NCI-H2196 treated with DMSO at 0.1 percent for 48 hours (cell line): ENCODE results near the gene ADAM12.
"Not testable (repeated sequence)": the region's sequence is repeated elsewhere in the genome, so short reads cannot be mapped to it uniquely, and the experiment has no call there.

Experiments used
- DNase-seq: peaks from one replicate; lab custom pipeline; 2025; ENCODE audit not compliant: unreplicated experiment; lab: John Stamatoyannopoulos, UW

The ADAM12 gene

DNA sequence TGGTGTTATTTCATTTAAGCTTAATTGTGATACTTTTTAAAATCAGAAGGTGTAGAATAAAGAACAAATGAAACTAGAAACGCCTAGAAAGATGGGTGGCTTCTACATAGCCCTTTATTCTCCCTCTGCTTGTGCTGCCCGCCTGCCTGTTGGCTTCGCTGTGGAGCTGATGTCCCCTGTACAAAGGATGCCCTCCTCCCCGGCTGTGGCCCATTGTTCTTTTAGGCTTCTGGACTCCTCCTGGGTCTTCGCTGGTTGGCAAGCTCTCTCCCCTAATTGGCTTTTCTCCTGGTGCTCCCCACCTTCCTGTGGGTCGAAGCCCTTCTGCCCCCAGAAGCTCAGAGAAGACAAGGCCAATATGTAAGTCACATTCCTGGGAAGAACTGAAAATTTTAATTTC is 393.7 kb downstream of the ADAM12 start:
- DNase-seq = no peak

DNA sequence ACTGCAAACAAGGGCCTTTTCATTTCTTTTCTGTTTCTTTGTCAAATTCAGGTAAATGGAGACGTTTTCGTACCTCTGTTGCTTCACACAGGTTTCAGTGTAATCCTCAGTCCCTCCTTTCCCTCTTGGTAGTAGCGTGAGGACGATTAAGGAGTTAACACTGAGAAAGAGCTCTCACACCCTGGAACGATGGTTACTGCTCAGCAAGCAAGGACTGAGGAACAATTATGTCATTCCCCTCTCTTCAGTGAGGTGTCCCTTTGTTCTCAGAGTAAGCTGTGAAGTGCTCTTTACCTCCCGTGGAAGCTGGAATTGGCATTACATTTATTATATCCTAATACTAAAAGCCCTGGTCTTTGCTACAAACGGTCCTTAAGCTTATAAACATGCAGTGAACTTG is 396.0 kb downstream of the ADAM12 start:
- DNase-seq = no peak

DNA sequence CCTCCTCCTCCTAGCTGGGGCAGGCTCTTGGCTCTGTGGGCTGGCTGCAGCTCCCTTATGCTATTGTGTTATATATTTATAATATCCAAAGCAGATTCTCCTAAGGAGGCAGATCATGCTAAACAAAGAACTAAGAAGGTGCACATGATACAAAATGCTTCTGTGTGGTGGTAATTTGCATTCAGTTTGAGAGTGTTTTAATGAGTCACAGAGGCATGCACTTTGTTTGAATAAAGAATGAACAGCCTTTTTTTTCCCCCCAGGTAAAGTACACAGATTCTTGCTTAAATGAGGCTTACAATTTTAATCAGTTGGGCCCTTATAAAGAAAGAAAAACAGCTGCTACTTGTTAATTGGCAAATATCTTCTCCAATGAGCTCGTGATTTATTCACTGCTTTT is 396.9 kb downstream of the ADAM12 start:
- no peak for DNase-seq

DNA sequence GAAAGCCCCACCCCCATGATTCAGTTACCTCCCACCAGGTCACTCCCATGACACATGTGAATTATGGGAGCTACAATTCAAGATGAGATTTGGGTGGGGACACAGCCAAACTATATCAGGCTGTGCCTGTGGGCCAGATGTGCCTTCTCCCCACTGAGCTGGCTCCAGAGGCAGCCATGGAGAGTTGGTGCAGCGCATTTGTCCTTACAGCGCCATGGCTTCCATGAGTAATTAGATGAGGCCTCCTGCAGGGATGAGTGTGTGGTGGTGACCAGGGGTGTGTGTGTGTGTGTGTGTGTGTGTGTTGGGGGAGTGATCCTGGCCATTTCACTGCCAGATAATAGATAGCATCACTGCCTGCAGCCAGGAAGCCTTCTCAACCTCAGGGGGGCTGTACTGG is 397.3 kb downstream of the ADAM12 start:
- no peak for DNase-seq

DNA sequence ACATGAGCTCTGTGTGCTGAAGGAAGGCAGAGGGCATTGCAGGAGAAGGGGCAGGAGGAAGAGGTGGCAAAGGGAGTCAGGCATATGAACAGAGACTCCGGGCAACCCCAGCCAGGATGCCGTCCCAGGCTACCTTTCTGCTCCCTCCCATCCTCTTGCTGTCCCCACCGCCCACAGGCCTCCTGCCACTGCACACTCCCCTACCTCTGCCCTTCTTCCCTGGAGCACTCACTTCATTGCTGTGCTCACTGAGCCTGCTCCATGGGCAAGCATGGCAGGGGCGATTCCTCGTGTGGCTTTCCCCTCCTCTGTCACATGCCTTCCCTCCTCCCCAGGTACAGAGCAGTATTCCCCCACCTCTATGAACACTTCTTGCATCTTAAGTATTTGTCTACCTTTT is 398.5 kb downstream of the ADAM12 start:
- DNase-seq = no peak

DNA sequence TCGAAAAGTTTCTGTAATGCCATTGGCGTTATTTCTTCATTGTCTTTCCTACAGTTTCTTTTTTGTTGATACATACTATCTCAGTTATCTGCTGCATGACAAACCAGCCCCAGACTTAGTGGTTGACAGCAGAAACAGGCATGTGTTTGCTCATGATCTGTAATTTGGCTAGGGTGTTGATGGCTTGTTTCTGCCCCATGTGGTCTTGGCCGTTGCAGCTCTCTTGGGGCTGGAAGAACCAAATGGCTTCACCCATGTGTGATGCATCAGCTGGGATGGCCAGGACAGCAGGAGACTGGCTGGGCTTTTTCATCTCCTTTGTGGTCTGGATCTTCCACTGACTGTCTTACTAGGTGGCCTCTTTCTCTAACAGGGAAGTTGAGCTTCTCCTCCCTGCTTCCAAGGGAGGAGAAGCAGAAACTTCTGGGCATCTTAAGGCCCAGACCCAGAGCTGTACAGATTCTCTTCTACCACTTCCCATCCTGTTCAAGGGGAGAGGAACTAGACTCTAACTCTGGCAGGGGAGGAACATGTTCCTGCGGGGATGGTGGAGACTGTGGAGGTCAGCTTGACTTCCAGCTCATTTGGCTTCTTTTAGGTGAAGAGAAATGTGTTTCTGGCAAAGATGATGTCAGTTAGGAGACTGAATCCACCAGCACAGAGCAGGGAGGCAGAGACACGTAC is 402.6 kb downstream of the ADAM12 start:
- DNase-seq = no peak

DNA sequence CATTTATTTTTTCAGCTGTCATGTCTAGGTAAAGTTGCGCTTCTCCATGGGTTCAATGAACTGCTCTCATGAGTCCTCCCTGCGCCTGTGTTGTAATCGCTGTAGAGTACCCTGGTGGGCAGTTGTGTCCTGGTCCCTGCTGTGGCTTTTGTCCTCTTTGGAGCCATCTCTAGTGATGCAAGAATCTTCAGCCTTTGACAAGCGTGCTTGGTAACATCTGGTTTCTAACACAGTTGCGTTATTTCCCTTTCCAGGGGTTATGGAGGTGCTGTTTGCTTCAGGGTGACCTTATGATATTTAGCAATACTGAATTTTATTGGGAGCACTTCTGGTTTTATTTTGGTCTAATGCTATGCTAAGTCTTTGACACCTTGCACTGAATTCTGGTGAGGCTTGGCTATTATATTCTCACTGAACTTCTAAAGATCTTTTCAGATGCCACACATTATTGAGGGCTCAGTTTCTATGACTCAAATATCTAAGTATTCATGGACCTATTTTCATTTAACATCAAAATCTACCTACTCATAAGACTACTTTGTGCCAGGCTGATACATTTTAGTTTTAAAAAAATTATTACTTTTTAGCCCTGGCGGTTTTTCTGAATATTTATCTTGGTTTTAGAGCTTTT is 403.3 kb downstream of the ADAM12 start:
- no peak for DNase-seq

DNA sequence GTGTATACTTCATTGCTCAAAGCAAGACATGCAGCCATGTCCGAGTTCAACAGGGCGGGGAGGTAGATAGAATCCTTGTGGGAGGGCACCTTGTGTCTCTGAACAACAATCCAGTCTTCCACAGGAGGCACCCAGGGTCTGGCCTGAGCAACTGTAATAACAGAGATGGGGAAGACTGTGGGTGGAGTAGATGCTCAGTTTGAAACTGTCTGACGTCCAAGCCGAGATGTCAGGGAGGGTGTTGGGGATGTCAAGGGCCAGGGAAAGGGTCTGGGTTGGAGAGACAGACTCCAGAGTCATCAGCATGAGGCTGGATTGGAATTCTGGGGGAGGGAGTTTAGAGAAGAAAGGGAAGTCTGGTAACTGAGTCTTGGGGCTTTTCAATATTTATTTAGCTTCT is 403.9 kb downstream of the ADAM12 start:
- no peak for DNase-seq

DNA sequence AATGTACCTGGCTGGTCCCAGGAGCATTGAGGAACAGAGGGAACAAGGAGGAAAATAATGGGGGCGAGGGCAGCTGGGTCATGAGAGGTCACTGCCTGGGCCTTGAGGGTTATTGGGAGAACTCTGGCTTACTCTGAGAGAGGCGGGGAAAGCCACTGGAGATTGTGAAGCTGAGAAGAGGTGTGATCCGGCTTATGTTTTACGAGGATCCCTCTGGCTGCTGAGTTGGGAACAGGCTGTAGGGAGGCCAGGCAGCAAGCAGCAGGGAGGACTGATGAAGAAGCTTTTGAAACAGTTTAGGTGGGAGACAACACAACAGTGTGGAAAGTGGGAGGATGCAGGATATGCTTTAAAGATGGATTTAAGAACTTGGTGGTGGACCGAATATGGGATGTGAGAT is 404.6 kb downstream of the ADAM12 start:
- DNase-seq = no peak

DNA sequence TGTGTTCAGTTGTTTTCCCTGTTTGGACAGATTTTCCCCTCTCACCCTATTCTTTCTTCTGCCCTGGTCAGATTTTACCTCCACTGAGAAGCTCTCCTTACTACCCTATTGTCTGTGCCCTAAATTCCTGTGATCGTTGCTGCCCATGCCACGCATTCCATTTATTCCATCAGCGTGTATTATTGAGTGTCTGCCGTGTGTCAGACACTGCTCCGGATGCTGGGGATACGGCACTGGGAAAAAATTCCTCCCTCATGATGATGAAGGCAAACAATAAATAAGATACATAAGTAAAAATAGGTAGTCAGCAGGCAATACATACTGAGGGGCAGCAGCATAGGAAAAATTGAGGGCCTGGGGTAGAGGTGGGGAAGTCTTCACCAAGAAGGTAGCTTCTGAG is 405.1 kb downstream of the ADAM12 start:
- DNase-seq = no peak

DNA sequence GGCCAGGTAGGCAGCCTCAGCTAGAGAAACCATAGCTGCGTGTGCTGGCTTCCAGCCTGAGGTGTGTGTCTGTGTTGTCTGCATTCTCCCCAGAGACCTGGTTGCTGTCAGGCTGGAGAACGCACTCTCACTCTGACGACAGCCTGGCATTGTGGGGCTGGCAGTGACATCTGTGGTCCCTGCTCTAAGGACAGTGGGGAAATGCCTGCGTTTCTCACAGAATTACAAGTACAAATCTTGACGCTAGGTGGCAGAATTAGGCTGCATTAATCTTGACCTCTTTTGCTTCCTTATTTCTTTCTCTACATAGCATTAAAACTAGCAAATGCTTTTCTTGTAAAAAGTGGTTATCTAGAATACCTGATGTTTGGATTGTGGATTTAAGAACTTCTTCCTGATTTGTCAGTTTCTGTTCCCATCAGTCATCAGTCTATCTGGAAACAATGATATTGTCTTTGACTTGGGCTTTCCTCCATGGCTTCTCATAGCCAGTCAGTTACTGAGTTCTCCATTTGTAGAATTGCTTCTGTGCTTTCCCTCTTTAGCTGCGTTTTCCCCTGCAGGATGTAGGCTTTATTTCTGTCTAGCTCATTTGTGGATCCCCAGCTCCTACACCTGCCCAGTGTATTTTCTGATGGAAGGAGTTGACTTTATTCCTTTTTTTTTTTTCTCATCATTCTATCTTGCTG is 405.9 kb downstream of the ADAM12 start:
- DNase-seq = peak; percentile 23

DNA sequence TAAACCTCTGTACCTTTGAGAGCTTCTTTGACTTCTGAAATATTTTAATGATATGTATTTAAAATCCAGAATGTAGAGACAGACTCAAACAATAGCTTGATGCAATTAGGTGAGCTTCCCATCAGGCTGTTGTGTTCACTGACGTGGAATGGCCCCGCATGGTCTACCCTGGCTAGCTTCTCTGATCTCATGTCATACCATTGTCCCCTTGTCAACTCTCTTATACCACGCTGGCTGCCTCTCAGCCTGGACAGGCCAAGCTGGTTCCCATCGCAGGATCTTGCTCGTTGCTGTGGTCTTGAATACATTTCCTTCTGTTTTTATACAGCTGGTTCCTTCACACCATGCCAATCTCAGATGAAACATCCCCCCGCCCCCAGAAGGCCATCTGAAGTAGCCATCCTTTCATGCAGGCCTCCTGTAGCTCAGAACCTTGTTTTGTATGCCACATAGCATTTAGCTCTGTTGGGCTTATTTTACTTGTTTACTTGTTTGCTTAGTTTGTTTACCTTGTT is 407.7 kb downstream of the ADAM12 start:
- no peak for DNase-seq

DNA sequence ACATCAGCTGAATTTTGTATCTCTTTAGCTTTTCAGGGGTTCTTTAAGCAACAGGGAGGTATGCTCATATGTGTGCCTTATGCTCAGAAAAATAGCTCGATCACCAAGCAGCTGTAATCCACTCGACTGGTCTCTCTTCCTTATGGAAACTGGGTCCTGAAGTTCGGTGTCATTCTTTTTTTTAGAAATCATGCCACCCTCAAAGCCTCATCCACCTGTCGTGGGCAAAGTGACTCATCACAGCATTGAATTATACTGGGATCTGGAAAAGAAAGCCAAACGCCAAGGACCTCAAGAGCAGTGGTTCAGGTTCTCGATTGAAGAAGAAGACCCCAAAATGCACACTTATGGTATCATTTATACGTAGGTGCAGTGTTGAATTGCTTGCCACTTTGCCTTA is 408.3 kb downstream of the ADAM12 start:
- no peak for DNase-seq

DNA sequence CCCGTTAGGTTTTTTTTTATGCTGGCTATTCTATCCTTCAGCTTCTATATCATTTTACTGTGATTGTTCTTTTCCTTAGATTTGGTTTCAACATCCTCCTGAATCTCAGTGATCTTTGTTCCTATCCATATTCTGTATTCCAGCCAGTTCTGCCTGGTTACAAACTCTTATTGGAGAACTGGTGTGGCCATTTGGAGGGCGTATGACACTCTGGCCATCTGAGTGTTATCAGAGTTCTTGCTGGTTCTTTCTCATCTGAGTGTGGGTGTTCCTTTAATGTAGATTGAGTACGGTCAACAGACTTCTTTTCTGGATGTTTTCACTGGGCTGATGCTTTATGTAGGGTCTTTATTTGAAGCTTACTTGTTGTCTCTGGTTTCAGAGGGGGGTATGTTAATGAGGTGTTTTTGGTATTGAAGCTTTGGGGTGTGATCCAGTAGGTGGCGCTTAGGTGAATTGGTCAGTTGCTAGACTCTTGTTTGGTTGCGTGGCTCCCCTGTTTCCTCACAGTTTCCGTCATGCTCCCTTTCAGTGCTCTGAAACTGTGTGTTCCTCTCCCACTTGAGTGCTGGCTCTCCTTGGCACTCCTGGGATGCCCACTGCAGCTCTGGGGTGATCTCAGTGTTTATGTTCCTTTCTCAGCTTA is 411.2 kb downstream of the ADAM12 start:
- no peak for DNase-seq

DNA sequence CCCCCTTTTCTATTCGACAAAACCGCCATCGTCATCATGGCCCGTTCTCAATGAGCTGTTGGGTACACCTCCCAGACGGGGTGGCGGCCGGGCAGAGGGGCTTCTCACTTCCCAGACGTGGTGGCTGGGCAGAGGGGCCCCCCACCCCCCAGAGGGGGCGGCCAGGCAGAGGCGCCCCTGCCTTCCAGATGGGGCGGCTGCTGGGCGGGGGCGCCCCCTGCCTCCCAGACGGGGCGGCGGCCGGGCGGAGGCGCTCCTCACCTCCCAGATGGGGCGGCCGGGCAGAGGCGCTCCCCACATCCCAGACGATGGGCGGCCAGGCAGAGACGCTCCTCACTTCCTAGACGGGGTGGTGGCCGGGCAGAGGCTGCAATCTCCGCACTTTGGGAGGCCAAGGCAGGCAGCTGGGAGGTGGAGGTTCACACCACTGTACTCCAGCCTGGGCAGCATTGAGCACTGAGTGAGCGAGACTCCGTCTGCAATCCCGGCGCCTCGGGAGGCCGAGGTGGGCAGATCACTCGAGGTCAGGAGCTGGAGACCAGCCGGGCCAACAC is 418.1 kb downstream of the ADAM12 start:
- DNase-seq = not testable (repeated sequence)

DNA sequence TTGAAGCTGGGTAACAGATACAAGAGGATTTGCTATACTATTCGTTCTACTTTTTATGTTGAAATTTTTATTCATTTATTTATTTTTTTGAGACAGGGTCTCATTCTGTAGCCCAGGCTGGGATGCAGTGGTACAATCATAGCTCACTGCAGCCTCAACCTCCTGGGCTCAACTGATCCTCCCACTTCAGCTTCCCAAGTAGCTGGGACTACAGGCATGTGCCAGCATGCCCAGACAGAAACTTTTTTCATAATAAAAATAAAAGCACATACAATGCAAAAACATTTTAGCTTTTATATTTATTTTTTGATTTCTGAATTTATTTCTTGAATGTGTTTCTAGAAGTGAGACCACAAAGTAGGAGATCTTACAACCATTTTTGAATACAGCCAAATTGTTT is 420.7 kb downstream of the ADAM12 start:
- no peak for DNase-seq

DNA sequence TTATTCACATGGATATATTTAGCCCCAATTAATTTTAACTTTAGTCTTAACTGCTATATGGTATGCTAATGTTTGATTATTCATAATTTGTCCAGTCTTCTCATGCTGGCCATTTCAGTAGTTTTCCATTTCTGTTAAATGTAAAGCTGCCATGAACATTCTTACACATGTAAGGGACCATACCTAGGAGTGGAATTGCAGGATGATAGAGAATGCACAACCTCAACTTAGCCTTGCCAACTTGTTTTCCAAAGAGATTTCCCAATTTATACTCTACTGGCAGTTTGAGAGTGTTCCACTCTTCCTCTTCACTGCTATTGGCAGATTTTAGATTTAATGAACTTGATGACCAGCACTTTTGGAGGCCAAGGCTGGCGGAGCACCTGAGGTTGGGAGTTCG is 423.7 kb downstream of the ADAM12 start:
- no peak for DNase-seq
